ENCODE data around the gene PNLIPRP2. TPM values are rescaled to one million over a fixed set of nuclear protein-coding genes. Genes with fewer than 3 reads are reported as not detected.
A peak's percentile ranks its signal among the peaks of the same experiment; 100 is the strongest.

PNLIPRP2 gene
- total and polyA plus RNA-seq, 2 of the 4 experiments (the other 2 are of a cell fraction), result not detected

DNA sequence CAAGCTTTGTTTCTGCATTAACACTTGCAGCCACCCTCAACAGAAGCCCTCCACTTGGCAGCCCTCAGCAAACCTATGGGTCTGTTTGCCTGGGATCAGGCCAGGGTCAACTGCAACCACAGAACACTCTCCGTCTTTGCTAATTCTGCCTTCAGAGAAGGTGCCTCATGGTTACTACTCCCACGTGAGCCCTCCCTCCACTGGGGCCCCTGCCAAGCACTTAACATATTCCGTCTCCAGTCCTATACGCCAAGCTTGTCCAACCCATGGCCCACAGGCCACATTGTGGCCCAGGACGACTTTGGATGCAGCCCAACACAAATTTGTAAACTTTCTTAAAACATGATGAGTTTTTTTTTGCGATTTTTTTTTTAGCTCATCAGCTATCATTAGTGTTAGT lies 66.9 kb downstream of the PNLIPRP2 start:
- POLR2A ChIA-PET (ENCODE audit: unreplicated experiment), result no interaction called here
- dilution Hi-C loops (cut with HindIII; ENCODE audit: low sequenced_read_pairs, unreplicated experiment), result loop anchor here (25.0 kb wide), 1 partner anchor 100 kb away; no protein-coding TSS in a partner anchor
- no peak overlapping the region for H3K4me3 ChIP-seq (ENCODE audit: insufficient read depth, low read depth, low read length)

More for the DNA sequence above, 66.9 kb downstream of the PNLIPRP2 start:
- no TSS peak for BruUV-seq (replicated peaks)
- Histone ChIP-seq H3K4ac (ENCODE audit: low read depth, low read length) (peak overlapping the region; percentile 47; the same call in 1 of the 2 replicates), H3K14ac (replicated peaks; ENCODE audit: low read depth, low read length) (no peak overlapping the region), H4K91ac (ENCODE audit: insufficient read depth, low read depth, low read length) (no peak overlapping the region), H2BK5ac (ENCODE audit: low read depth, low read length, poor library complexity, severe bottlenecking) (no peak overlapping the region), H3K79me1 (ENCODE audit: low read depth in 1 of 2, low read length in 2 of 2) (0 out of 4 replicates have a peak, but pooled peaks cover 0 to 3% of the 10 kb centered on the region in 2 experiments), H3K23ac (ENCODE audit: low read depth, low read length) (no peak overlapping the region), H2AFZ (replicated peaks; ENCODE audit: low read length, poor library complexity) (no peak overlapping the region), H3K9me3 (ENCODE audit: control insufficient read depth, insufficient read depth, low read length) (no peaks in the 10 kb centered on the region), H4K8ac (ENCODE audit: low read depth in 2 of 2, low read length in 2 of 2) (no peak overlapping the region), H4K20me1 (ENCODE audit: insufficient read depth, low read length) (no peaks in the 10 kb centered on the region), H2BK120ac (ENCODE audit: low read depth, low read length) (no peak overlapping the region), H3K27ac (ENCODE audit: insufficient read depth, low read length) (no peak overlapping the region), H4K5ac (ENCODE audit: low read depth, low read length) (no peak overlapping the region), H3K4me1 (ENCODE audit: control insufficient read depth, insufficient read depth, low read length) (peaks cover 14% of the 10 kb centered on the region), H3K9ac (ENCODE audit: low read depth, low read length) (no peak overlapping the region), H3K9me1 (ENCODE audit: insufficient read depth, low read length) (peaks cover 9% of the 10 kb centered on the region), H2BK20ac (ENCODE audit: low read depth, low read length) (no peak overlapping the region), H3K4me2 (ENCODE audit: low read depth, low read length) (no peak overlapping the region), H3K56ac (ENCODE audit: extremely low read depth, insufficient read depth, low read length) (no peak overlapping the region; the same call in 1 of the 2 replicates), H2BK15ac (ENCODE audit: low read depth, low read length) (no peak overlapping the region), H3K36me3 (ENCODE audit: control insufficient read depth, insufficient read depth, low read length) (no peaks in the 10 kb centered on the region), H3K27me3 (ENCODE audit: control insufficient read depth, insufficient read depth, low read length) (no peaks in the 10 kb centered on the region), H2AK5ac (ENCODE audit: low read depth, low read length) (no peak overlapping the region), H2AK9ac (replicated peaks; ENCODE audit: low read depth, low read length, poor library complexity) (no peak overlapping the region), H3K18ac (ENCODE audit: low read depth, low read length) (no peak overlapping the region)
- WGBS, 2 experiments (ENCODE audit: extremely low coverage in 2 of 2, insufficient read length in 1 of 2), result 83% methylated on average over 3 of the region's 6 CpGs; no CpG with 5 or more reads in 1 of the 2 experiments
- ATAC-seq (ENCODE audit: low read depth) (no peak), DNase-seq (no peak)
- in situ Hi-C loops (cut with MboI; ENCODE audit: low sequenced_read_pairs), result no loop called here
- CTCF ChIA-PET, result interaction anchor here (1.2 to 4.9 kb wide), 3 partner anchors 89 to 109 kb away, joined by 3 to 39 read pairs (median 4); no protein-coding TSS in a partner anchor
- TF ChIP-seq CTCF (conservative IDR thresholded peaks at IDR 0.05; ENCODE audit: low read depth, low read length), result no peak
- TF ChIP-seq FOS (IDR thresholded peaks at IDR 0.05; ENCODE audit: low read depth, low read length), result no peak
- TF ChIP-seq CHD1 (IDR thresholded peaks at IDR 0.05; ENCODE audit: low read depth, low read length), result no peak
- TF ChIP-seq, protein P1, sequence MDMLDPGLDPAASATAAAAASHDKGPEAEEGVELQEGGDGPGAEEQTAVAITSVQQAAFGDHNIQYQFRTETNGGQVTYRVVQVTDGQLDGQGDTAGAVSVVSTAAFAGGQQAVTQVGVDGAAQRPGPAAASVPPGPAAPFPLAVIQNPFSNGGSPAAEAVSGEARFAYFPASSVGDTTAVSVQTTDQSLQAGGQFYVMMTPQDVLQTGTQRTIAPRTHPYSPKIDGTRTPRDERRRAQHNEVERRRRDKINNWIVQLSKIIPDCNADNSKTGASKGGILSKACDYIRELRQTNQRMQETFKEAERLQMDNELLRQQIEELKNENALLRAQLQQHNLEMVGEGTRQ (IDR thresholded peaks at IDR 0.05; ENCODE audit: low read depth, low read length), result no peak
- TF ChIP-seq BHLHE40 (IDR thresholded peaks at IDR 0.05; ENCODE audit: low read depth, low read length), result no peak
- TF ChIP-seq CEBPB (IDR thresholded peaks at IDR 0.05; ENCODE audit: low read depth, low read length), result no peak
- no peak for TF ChIP-seq SMC3 (IDR thresholded peaks at IDR 0.05; ENCODE audit: low read depth, low read length)
- TF ChIP-seq POLR2A (IDR thresholded peaks at IDR 0.05; ENCODE audit: low read depth, low read length), result no peak
- no peak for TF ChIP-seq RCOR1 (IDR thresholded peaks at IDR 0.05; ENCODE audit: insufficient replicate concordance, low read length)
- TF ChIP-seq MAFK (IDR thresholded peaks at IDR 0.05; ENCODE audit: low read depth, low read length), result no peak
- no peak for TF ChIP-seq RFX5 (IDR thresholded peaks at IDR 0.05; ENCODE audit: low read depth, low read length)
- no peak for TF ChIP-seq MAZ (IDR thresholded peaks at IDR 0.05; ENCODE audit: borderline replicate concordance, low read depth, low read length)
- TF ChIP-seq MXI1 (IDR thresholded peaks at IDR 0.05; ENCODE audit: borderline replicate concordance, low read depth, low read length), result no peak
- TF ChIP-seq RAD21 (IDR thresholded peaks at IDR 0.05; ENCODE audit: low read length), result no peak
- no peak for TF ChIP-seq NFE2L2 (IDR thresholded peaks at IDR 0.05; ENCODE audit: low read depth, low read length)
- no peak for TF ChIP-seq ELK1 (IDR thresholded peaks at IDR 0.05; ENCODE audit: borderline replicate concordance, low read depth, low read length)
- intact Hi-C loops (cut with micrococcal nuclease), result loop anchor here (2.0 kb wide), 1 partner anchor 487 kb away; no protein-coding TSS in a partner anchor

Measured in IMR-90 (cell line).